ENCODE results near the gene SUPV3L1. TPM values are rescaled to one million over a fixed set of nuclear protein-coding genes. Genes with fewer than 3 reads are reported as not detected.

The SUPV3L1 gene
- total and polyA plus RNA-seq, 2 of the 8 experiments (the other 6 are each of a cell fraction or from before 2014, with no cell fraction given) = 34.6 to 45.6 TPM

GRCh38 chr10:69202332-69202731, 22.3 kb downstream of the SUPV3L1 start:
- Histone ChIP-seq H3K9ac (replicated peaks in 1 of 4; ENCODE audit: extremely low read depth in 1 of 4, low read depth in 3 of 4, low read length in 3 of 4) (peak overlapping the region in 1 of 4 experiments; percentile 34; a peak in 1 of 7 replicates), H3K36me3 (ENCODE audit: control insufficient read depth in 2 of 4, insufficient read depth in 4 of 4, low read length in 3 of 4) (peaks cover 7 to 46% (median 33%) of the 10 kb centered on the region in 4 experiments; a peak in 7 of 8 replicates), H2BK120ac (replicated peaks; ENCODE audit: low read depth, low read length) (no peak overlapping the region), H4K5ac (ENCODE audit: insufficient read length, low read depth, low read length) (no peak overlapping the region), H4K91ac (replicated peaks; ENCODE audit: insufficient read length, low read length) (no peak overlapping the region), H3K79me2 (ENCODE audit: control insufficient read depth in 1 of 2, insufficient read depth in 2 of 2, low read length in 2 of 2) (no peaks in the 10 kb centered on the region), H3K4ac (replicated peaks; ENCODE audit: insufficient read length, low read depth, low read length) (no peak overlapping the region), H2BK12ac (ENCODE audit: low read depth, low read length) (no peak overlapping the region), H3K4me2 (ENCODE audit: insufficient read depth in 1 of 2, low read depth in 2 of 2, low read length in 2 of 2) (no peak overlapping the region), H4K20me1 (replicated peaks in 1 of 2; ENCODE audit: control insufficient read depth in 1 of 2, insufficient read depth in 2 of 2, low read length in 2 of 2) (no peaks in the 10 kb centered on the region), H3K14ac (ENCODE audit: insufficient read length) (no peak overlapping the region), H3K23me2 (ENCODE audit: low read depth, low read length) (no peaks in the 10 kb centered on the region), H2BK5ac (ENCODE audit: low read depth, low read length) (no peak overlapping the region), H2AFZ (ENCODE audit: low read length) (no peak overlapping the region), H3K27me3 (replicated peaks in 1 of 4; ENCODE audit: control insufficient read depth in 3 of 4, extremely low read depth in 1 of 4, insufficient read depth in 3 of 4, low read length in 3 of 4) (no peaks in the 10 kb centered on the region), H3K56ac (replicated peaks; ENCODE audit: insufficient read length, low read depth, low read length) (no peak overlapping the region), H3K4me3 (ENCODE audit: extremely low read depth in 1 of 4, insufficient read depth in 2 of 4, low read depth in 3 of 4, low read length in 4 of 4) (no peak overlapping the region), H3K79me1 (ENCODE audit: low read depth, low read length) (no peaks in the 10 kb centered on the region), H2BK15ac (ENCODE audit: low read length) (no peak overlapping the region), H3K23ac (ENCODE audit: insufficient read length) (no peak overlapping the region), H3K9me3 (ENCODE audit: insufficient read depth in 2 of 2, low read depth in 1 of 2, low read length in 1 of 2) (no peaks in the 10 kb centered on the region), H4K8ac (ENCODE audit: extremely low read depth, insufficient read depth, low read length) (no peak overlapping the region), H3K4me1 (replicated peaks in 1 of 4; ENCODE audit: control insufficient read depth in 3 of 4, insufficient read depth in 4 of 4, low read length in 3 of 4) (no peaks in the 10 kb centered on the region), H3K18ac (ENCODE audit: extremely low read depth, low read length) (no peak overlapping the region), H3K27ac (ENCODE audit: low read depth, low read length) (no peak overlapping the region), H2AK5ac (ENCODE audit: low read depth, low read length) (no peak overlapping the region), H2BK20ac (ENCODE audit: low read length) (no peak overlapping the region)
- FAIRE-seq = no peak
- 100% methylated on average over 1 of the region's 1 CpG; no CpG with 5 or more reads in 1 of the 2 experiments for WGBS, 2 experiments (ENCODE audit: extremely low coverage in 1 of 2, insufficient coverage in 1 of 2, insufficient read length in 1 of 2, insufficient replicate concordance in 2 of 2, low coverage in 1 of 2, low lambda C conversion rate in 2 of 2, missing lambda C conversion rate in 1 of 2)
- TF ChIP-seq SUZ12 (IDR thresholded peaks at IDR 0.05; ENCODE audit: low read length) (no peak), POLR2A (IDR thresholded peaks at IDR 0.05; ENCODE audit: control extremely low read depth in 1 of 2, low read depth in 2 of 2, low read length in 2 of 2) (no peak), SIRT6 (IDR thresholded peaks at IDR 0.05; ENCODE audit: low read length) (no peak), RFX5 (IDR thresholded peaks at IDR 0.05; ENCODE audit: borderline replicate concordance, low read depth, low read length) (no peak), NANOG (IDR thresholded peaks at IDR 0.05; ENCODE audit: insufficient read depth, low read depth, low read length, poor library complexity, severe bottlenecking) (no peak), SP4 (IDR thresholded peaks at IDR 0.05; ENCODE audit: low read length) (no peak), JUND (IDR thresholded peaks at IDR 0.05; ENCODE audit: low read length) (no peak), CREB1 (IDR thresholded peaks at IDR 0.05) (no peak), ZNF274 (IDR thresholded peaks at IDR 0.05; ENCODE audit: borderline replicate concordance, extremely low read depth, low read length) (no peak), EZH2 (IDR thresholded peaks at IDR 0.05; ENCODE audit: low read depth, low read length, severe bottlenecking) (no peak)
- ChIA-PET CTCF (ENCODE audit: partially characterized antibody) (interaction anchor here (0.6 kb wide), 1 partner anchor 53 kb away, joined by 3 read pairs; no protein-coding TSS in a partner anchor), POLR2A (ENCODE audit: partially characterized antibody) (interaction anchor here (0.5 to 0.9 kb wide), 3 partner anchors 10 to 1015 kb away, joined by 3 to 4 read pairs (median 3); partner anchors contain the start of gene HK1)
- no peak for DNase-seq (ENCODE audit: low read depth in 1 of 2, low spot score in 2 of 2)

Data from H1 (cell line).